ENCODE data around the gene HERC4. TPM values are rescaled to one million over a fixed set of nuclear protein-coding genes. Genes with fewer than 3 reads are reported as not detected.

Gene HERC4
- total RNA-seq, 2 experiments from 2014 or later: 42.2 to 45.0 TPM

- no peak for DNase-seq
- H3K4me3 Mint-ChIP-seq: no peak overlapping the region
- H3K9me3 Mint-ChIP-seq: no peaks in the 10 kb centered on the region
- H3K27ac Mint-ChIP-seq: peak overlapping the region; percentile 26
- H3K36me3 Mint-ChIP-seq (ENCODE audit: low read depth): peaks cover 8% of the 10 kb centered on the region
- H3K27me3 Mint-ChIP-seq (ENCODE audit: low read depth): no peaks in the 10 kb centered on the region
- CTCF ChIA-PET: interaction anchor here (0.7 kb wide), 2 partner anchors 72 to 260 kb away, joined by 3 read pairs; no protein-coding TSS in a partner anchor
- intact Hi-C loops (cut with micrococcal nuclease): no loop called here
- no peaks in the 10 kb centered on the region for H3K4me1 Mint-ChIP-seq (ENCODE audit: low read depth)
Observed at GRCh38 chr10:67926951-67927350, 148.1 kb downstream of the HERC4 start.

DNA sequence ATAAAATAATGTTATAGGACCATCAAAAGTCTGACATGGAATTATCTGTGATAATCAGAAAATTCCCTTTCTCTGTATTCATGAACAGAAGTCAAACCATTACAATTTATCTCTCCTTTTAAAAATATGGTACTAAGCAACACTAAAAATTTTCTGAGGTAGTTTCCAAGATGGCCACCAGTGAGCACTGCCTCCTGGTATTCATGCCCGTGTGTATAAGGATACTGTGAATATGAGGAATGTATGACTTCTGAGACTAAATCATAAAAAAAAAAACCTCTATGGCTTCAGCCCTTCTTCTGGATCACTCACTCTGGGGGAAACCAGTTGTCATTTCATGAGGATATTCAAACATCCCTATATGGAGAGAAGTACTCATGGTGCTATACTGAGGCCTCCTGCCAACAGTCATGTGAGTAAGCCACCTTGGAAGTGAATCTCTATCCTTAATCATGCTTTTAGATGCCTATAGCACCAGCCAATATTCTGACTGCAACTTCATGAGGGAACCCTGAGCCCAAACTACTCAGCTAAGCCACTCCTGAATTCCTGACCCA is 149.6 kb downstream of the HERC4 start:
- Mint-ChIP-seq H3K4me1 (ENCODE audit: low read depth) (no peaks in the 10 kb centered on the region), H3K9me3 (no peaks in the 10 kb centered on the region), H3K4me3 (no peak overlapping the region), H3K27me3 (ENCODE audit: low read depth) (no peaks in the 10 kb centered on the region), H3K36me3 (ENCODE audit: low read depth) (peaks cover 8% of the 10 kb centered on the region), H3K27ac (no peak overlapping the region)
- CTCF ChIA-PET: no interaction called here
- intact Hi-C loops (cut with micrococcal nuclease): no loop called here
- DNase-seq: no peak

- CTCF ChIA-PET: no interaction called here
Observed at GRCh38 chr10:67924136-67924535, 150.9 kb downstream of the HERC4 start.

DNA sequence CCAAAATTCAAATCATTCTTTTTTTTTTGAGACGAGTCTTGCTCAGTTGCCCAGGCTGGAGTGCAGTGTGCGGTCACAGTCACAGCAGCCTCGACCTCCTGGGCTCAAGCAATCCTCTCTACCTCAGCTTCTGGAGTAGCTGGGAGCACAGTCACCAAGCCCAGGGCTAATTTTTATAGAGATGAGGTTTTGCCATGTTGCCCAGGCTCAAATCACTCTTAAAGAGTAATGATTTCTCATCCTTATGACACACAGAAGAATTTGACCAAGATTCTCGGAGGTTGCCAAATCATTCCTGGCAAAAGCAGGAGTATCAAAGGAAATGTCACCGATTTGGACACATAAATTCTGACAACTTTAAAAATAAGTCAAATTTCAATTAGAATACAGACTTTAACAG is 151.5 kb downstream of the HERC4 start:
- CTCF ChIA-PET: no interaction called here
- intact Hi-C loops (cut with micrococcal nuclease): no loop called here
- DNase-seq: no peak
- Mint-ChIP-seq H3K27me3 (ENCODE audit: low read depth) (no peaks in the 10 kb centered on the region), H3K36me3 (ENCODE audit: low read depth) (peaks cover 8% of the 10 kb centered on the region), H3K4me1 (ENCODE audit: low read depth) (no peaks in the 10 kb centered on the region), H3K27ac (no peak overlapping the region), H3K9me3 (no peaks in the 10 kb centered on the region), H3K4me3 (no peak overlapping the region)

More at GRCh38 chr10:67924136-67924535, 150.9 kb downstream of the HERC4 start:
- no peaks in the 10 kb centered on the region for H3K27me3 Mint-ChIP-seq (ENCODE audit: low read depth)
- intact Hi-C loops (cut with micrococcal nuclease): no loop called here
- H3K36me3 Mint-ChIP-seq (ENCODE audit: low read depth): peaks cover 8% of the 10 kb centered on the region
- H3K4me3 Mint-ChIP-seq: no peak overlapping the region
- H3K27ac Mint-ChIP-seq: no peak overlapping the region
- no peak for DNase-seq
- H3K4me1 Mint-ChIP-seq (ENCODE audit: low read depth): no peaks in the 10 kb centered on the region
- H3K9me3 Mint-ChIP-seq: no peaks in the 10 kb centered on the region

- no peaks in the 10 kb centered on the region for H3K27me3 Mint-ChIP-seq (ENCODE audit: low read depth)
- peaks cover 5% of the 10 kb centered on the region for H3K4me1 Mint-ChIP-seq (ENCODE audit: low read depth)
- H3K9me3 Mint-ChIP-seq: no peaks in the 10 kb centered on the region
- intact Hi-C loops (cut with micrococcal nuclease): no loop called here
- no peak overlapping the region for H3K4me3 Mint-ChIP-seq
- H3K27ac Mint-ChIP-seq: no peak overlapping the region
- CTCF ChIA-PET: no interaction called here
- H3K36me3 Mint-ChIP-seq (ENCODE audit: low read depth): peaks cover 9% of the 10 kb centered on the region
- no peak for DNase-seq
Observed at GRCh38 chr10:67921065-67921464, 154.0 kb downstream of the HERC4 start.

- Mint-ChIP-seq H3K36me3 (ENCODE audit: low read depth) (peaks cover 20% of the 10 kb centered on the region), H3K27ac (no peak overlapping the region), H3K4me1 (ENCODE audit: low read depth) (peaks cover 11% of the 10 kb centered on the region), H3K4me3 (no peak overlapping the region), H3K27me3 (ENCODE audit: low read depth) (no peaks in the 10 kb centered on the region), H3K9me3 (no peaks in the 10 kb centered on the region)
- CTCF ChIA-PET: no interaction called here
- intact Hi-C loops (cut with micrococcal nuclease): no loop called here
- DNase-seq: no peak
Observed at GRCh38 chr10:67917679-67918078, 157.4 kb downstream of the HERC4 start.

GRCh38 chr10:67917169-67917568 is 157.9 kb downstream of the HERC4 start:
- peak overlapping the region; percentile 63 for H3K27ac Mint-ChIP-seq
- peaks cover 16% of the 10 kb centered on the region for H3K4me1 Mint-ChIP-seq (ENCODE audit: low read depth)
- intact Hi-C loops (cut with micrococcal nuclease): no loop called here
- peaks cover 23% of the 10 kb centered on the region for H3K36me3 Mint-ChIP-seq (ENCODE audit: low read depth)
- H3K27me3 Mint-ChIP-seq (ENCODE audit: low read depth): no peaks in the 10 kb centered on the region
- no peaks in the 10 kb centered on the region for H3K9me3 Mint-ChIP-seq
- CTCF ChIA-PET: no interaction called here
- H3K4me3 Mint-ChIP-seq: no peak overlapping the region
- DNase-seq: no peak

DNA sequence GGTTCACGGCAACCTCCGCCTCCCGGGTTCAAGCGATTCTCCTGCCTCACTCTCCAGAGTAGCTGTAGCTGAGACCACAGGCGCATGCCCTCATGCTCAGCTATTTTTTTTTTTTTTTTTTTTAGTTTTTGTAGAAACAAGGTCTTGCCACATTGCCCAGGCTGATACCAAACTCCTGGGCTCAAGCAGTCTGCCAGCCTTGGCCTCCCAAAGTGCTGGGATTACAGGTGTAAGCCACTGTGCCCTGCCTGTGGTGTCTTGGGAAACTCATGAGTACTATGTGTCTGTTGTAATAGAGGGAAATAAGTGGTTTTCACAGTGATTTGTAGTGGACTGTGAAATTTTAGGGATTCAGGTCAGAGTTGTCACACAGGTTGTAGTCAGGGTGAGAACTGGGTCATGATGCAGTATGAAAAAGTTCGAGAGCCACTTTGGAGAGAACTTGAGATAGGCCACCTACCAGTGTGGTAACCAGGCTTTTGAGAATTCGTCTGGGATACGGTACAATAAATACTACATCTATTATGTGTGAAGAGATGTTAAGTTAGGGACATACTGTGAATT is 160.2 kb downstream of the HERC4 start:
- DNase-seq: no peak
- H3K9me3 Mint-ChIP-seq: no peaks in the 10 kb centered on the region
- peaks cover 32% of the 10 kb centered on the region for H3K36me3 Mint-ChIP-seq (ENCODE audit: low read depth)
- H3K4me1 Mint-ChIP-seq (ENCODE audit: low read depth): peaks cover 21% of the 10 kb centered on the region
- CTCF ChIA-PET: interaction anchor here (1.0 kb wide), 1 partner anchor 241 kb away, joined by 3 read pairs; no protein-coding TSS in a partner anchor
- H3K27me3 Mint-ChIP-seq (ENCODE audit: low read depth): no peaks in the 10 kb centered on the region
- no peak overlapping the region for H3K4me3 Mint-ChIP-seq
- intact Hi-C loops (cut with micrococcal nuclease): no loop called here
- H3K27ac Mint-ChIP-seq: peak overlapping the region; percentile 56

DNA sequence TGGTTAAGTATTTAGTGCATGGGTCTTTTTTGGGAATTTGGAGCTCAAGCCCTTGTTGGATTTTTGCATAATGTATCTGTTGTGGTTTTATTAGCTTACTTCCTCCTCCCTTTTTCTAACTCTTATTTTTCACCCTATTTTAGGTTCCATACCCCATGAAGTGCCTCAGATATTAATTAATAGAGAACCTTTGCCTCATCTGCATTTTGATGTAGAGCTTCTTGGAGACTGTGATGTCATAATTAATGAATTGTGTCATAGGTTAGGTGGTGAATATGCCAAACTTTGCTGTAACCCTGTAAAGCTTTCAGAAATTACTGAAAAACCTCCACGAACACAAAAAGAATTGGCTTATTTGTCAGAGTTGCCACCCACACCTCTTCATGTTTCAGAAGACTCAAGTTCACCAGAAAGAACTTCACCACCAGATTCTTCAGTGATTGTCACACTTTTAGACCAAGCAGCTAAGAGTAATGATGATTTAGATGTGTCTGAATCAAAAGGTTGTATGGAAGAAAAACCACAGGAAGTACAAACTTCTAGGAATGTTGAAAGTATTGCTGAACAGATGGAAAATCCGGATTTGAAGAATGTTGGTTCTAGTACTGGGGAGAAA is 162.6 kb downstream of the HERC4 start:
- CTCF ChIA-PET: interaction anchor here (0.6 to 1.2 kb wide), 3 partner anchors 11 to 244 kb away, joined by 3 read pairs; no protein-coding TSS in a partner anchor
- Mint-ChIP-seq H3K27ac (peak overlapping the region; percentile 70), H3K4me1 (ENCODE audit: low read depth) (peaks cover 21% of the 10 kb centered on the region), H3K9me3 (no peaks in the 10 kb centered on the region), H3K27me3 (ENCODE audit: low read depth) (no peaks in the 10 kb centered on the region), H3K36me3 (ENCODE audit: low read depth) (peaks cover 44% of the 10 kb centered on the region), H3K4me3 (no peak overlapping the region)
- intact Hi-C loops (cut with micrococcal nuclease): no loop called here
- no peak for DNase-seq

DNA sequence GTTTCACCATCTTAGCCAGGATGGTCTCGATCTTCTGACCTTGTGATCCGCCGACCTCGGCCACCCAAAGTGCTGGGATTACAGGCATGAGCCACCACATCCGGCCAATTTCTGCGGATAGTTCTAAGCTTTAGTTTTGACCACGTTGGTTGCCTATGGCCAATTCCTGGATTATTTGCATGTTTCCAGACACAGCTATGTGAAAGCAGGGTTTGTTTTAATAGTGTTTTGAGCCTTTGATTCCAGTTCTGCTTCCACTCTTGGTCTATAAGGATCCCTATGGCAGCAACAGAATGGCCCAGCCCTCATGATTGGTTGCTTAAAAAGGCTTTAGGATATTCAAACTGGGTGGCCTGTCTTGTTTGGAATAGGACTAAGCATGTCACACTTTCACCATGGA is 171.5 kb downstream of the HERC4 start:
- Mint-ChIP-seq H3K4me3 (no peak overlapping the region), H3K36me3 (ENCODE audit: low read depth) (peaks cover 34% of the 10 kb centered on the region), H3K4me1 (ENCODE audit: low read depth) (peaks cover 19% of the 10 kb centered on the region), H3K9me3 (peaks cover 2% of the 10 kb centered on the region), H3K27me3 (ENCODE audit: low read depth) (no peaks in the 10 kb centered on the region), H3K27ac (no peak overlapping the region)
- DNase-seq: no peak
- CTCF ChIA-PET: no interaction called here
- intact Hi-C loops (cut with micrococcal nuclease): no loop called here

GRCh38 chr10:67893637-67894036 is 181.4 kb downstream of the HERC4 start:
- intact Hi-C loops (cut with micrococcal nuclease): no loop called here
- Mint-ChIP-seq H3K9me3 (no peaks in the 10 kb centered on the region), H3K4me3 (no peak overlapping the region), H3K4me1 (ENCODE audit: low read depth) (peaks cover 22% of the 10 kb centered on the region), H3K27me3 (ENCODE audit: low read depth) (no peaks in the 10 kb centered on the region), H3K36me3 (ENCODE audit: low read depth) (peaks cover 37% of the 10 kb centered on the region), H3K27ac (no peak overlapping the region)
- no peak for DNase-seq
- CTCF ChIA-PET: interaction anchor here (2.3 kb wide), 1 partner anchor 105 kb away, joined by 5 read pairs; no protein-coding TSS in a partner anchor

- Mint-ChIP-seq H3K27ac (peak overlapping the region; percentile 89), H3K4me1 (ENCODE audit: low read depth) (peaks cover 28% of the 10 kb centered on the region), H3K9me3 (no peaks in the 10 kb centered on the region), H3K27me3 (ENCODE audit: low read depth) (no peaks in the 10 kb centered on the region), H3K4me3 (peak overlapping the region; percentile 90), H3K36me3 (ENCODE audit: low read depth) (peaks cover 23% of the 10 kb centered on the region)
- intact Hi-C loops (cut with micrococcal nuclease): loop anchor here (1.0 to 10.0 kb wide), 7 partner anchors 36 to 1020 kb away; partner anchors contain the start of genes CCAR1, DDX50, HERC4 and HNRNPH3
- DNase-seq: peak; percentile 84
- CTCF ChIA-PET: interaction anchor here (1.2 to 4.7 kb wide), 3 partner anchors 13 to 97 kb away, joined by 3 to 31 read pairs (median 12); no protein-coding TSS in a partner anchor
Observed at GRCh38 chr10:67884842-67885670, 190.0 kb downstream of the HERC4 start.
